Measurements from ENCODE around the gene GNAO1.
A peak's percentile ranks its signal among the peaks of the same experiment; 100 is the strongest.

GNAO1 gene

GRCh38 chr16:56207421-56207820 is 16.1 kb downstream of the GNAO1 start:
- Mint-ChIP-seq H3K4me1 (peaks cover 9% of the 10 kb centered on the region), H3K9me3 (peaks cover 5% of the 10 kb centered on the region), H3K27me3 (ENCODE audit: low read depth) (peaks cover 6% of the 10 kb centered on the region), H3K27ac (no peak overlapping the region), H3K36me3 (ENCODE audit: low read depth) (no peaks in the 10 kb centered on the region), H3K4me3 (no peak overlapping the region)
- TF ChIP-seq CTCF (IDR thresholded peaks at IDR 0.05; ENCODE audit: unreplicated experiment in 3 of 3), result no peak

DNA sequence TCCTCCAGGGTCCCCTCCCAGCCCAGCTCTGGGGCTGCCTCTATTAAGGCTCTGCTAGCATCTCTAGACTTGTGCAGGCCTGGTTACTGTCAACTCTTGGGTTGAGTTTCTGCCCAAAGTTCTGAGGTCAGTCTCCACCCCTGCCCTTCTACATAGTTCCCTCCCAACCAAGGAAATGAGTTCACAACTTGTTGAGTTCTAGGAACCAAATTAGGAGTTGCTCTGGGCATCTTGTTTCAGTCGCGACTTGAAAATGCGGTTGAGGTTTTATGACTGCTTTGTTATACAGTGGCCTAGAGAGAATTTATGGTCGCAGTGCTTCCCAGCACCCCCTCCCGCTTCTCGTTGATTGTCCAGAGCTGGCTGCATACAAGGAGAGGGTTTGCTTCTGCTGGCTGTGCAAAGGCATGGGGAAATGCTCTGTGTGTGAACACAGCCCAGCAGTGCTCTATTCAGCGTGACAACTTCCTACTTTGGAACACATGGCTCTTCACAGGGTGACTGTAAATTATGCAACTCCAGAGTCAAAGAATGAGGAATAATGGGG is 20.2 kb downstream of the GNAO1 start:
- no peak for TF ChIP-seq CTCF (IDR thresholded peaks at IDR 0.05; ENCODE audit: unreplicated experiment in 3 of 3)
- peaks cover 6% of the 10 kb centered on the region for H3K27me3 Mint-ChIP-seq (ENCODE audit: low read depth)
- peak overlapping the region; percentile 71 to 93 (median 81) for H3K27ac Mint-ChIP-seq
- peaks cover 12% of the 10 kb centered on the region for H3K4me1 Mint-ChIP-seq
- H3K36me3 Mint-ChIP-seq (ENCODE audit: low read depth), result no peaks in the 10 kb centered on the region
- peak overlapping the region in 2 of 3 experiments; percentile 15 to 29 for H3K4me3 Mint-ChIP-seq
- peaks cover 5% of the 10 kb centered on the region for H3K9me3 Mint-ChIP-seq

DNA sequence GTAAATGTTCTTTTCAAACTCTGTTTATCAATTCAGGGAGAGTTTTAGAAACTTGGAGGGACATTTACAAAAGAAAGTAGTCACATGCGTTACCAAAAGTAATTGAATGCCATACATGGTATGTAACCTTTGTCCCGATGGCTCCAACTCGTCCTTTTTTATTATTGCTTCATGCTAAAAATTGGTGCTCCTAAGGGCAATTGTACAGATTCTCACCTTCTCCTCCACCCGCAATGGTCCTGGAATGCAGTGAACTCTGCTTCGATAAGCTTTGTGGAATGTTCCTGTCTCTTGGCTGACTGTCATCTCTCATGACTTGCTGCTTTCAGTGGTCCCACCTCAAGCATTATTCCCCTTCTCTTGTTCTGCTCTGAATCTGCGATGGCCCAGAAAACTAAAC is 20.9 kb downstream of the GNAO1 start:
- Mint-ChIP-seq H3K27ac (peak overlapping the region; percentile 71 to 93 (median 81)), H3K4me3 (no peak overlapping the region), H3K4me1 (peaks cover 12% of the 10 kb centered on the region), H3K27me3 (ENCODE audit: low read depth) (peaks cover 6% of the 10 kb centered on the region), H3K9me3 (peaks cover 5% of the 10 kb centered on the region), H3K36me3 (ENCODE audit: low read depth) (no peaks in the 10 kb centered on the region)
- TF ChIP-seq CTCF (IDR thresholded peaks at IDR 0.05; ENCODE audit: unreplicated experiment in 3 of 3), result no peak

DNA sequence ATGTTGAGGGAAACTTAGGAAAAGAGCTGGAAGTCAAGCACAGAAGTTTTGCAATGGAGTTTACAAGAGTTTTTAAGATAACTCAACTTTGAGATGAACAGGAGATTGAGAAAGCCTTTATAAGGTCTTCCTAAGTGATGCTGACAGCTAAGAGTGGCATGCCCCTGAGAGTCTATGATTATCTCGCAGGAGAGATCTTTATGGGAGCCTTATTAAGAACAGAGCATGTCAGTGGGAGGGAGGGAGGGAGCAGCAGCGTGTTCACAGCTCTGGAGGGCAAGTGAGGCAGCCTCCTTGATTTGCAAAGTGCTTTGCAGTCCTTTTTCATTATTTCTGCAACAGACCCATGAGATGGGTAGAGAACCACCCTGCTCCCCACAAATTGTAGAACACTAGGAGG is 30.7 kb downstream of the GNAO1 start:
- peaks cover 11% of the 10 kb centered on the region for H3K27me3 Mint-ChIP-seq (ENCODE audit: low read depth)
- no peak overlapping the region for H3K27ac Mint-ChIP-seq
- H3K9me3 Mint-ChIP-seq, result no peaks in the 10 kb centered on the region
- H3K4me1 Mint-ChIP-seq, result no peaks in the 10 kb centered on the region
- no peak for TF ChIP-seq CTCF (IDR thresholded peaks at IDR 0.05; ENCODE audit: unreplicated experiment in 3 of 3)
- H3K4me3 Mint-ChIP-seq, result no peak overlapping the region
- no peaks in the 10 kb centered on the region for H3K36me3 Mint-ChIP-seq (ENCODE audit: low read depth)

DNA sequence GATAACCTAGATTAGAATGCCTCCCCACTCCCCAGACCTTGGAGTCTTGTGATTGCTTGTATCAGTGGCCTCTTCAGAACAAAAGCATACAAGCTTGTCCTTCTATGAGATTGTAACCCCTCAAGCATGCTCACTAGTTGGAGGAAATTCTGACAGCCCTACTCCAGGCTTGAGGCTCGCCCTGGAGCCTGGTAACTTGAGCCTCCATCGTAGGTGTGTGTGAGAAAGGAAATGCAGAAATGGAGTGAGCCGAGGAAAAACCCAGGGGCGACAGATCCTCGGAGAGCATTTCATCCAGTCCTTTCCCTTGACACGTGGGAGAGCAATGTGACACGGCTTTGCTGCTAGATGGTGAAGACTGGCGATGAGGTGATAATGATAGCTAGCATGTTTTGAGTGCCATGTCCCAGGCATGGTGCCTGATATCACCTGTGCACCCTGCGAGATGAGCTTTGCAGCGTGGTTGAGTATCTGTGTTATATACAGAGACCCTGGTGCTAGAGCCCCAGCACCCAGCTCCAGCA is 31.2 kb downstream of the GNAO1 start:
- Mint-ChIP-seq H3K27me3 (ENCODE audit: low read depth) (peaks cover 11% of the 10 kb centered on the region), H3K4me1 (no peaks in the 10 kb centered on the region), H3K27ac (no peak overlapping the region), H3K36me3 (ENCODE audit: low read depth) (no peaks in the 10 kb centered on the region), H3K4me3 (no peak overlapping the region), H3K9me3 (no peaks in the 10 kb centered on the region)
- TF ChIP-seq CTCF (IDR thresholded peaks at IDR 0.05; ENCODE audit: unreplicated experiment in 3 of 3), result no peak
